Measurements from ENCODE around the gene ZNF350. TPM values are rescaled to one million over a fixed set of nuclear protein-coding genes. Genes with fewer than 3 reads are reported as not detected.
A peak's percentile ranks its signal among the peaks of the same experiment; 100 is the strongest.

Gene ZNF350
- total and polyA plus RNA-seq, 2 of the 13 experiments (the other 11 are each of a cell fraction or from before 2014, with no cell fraction given) = 3.7 to 6.9 TPM

GRCh38 chr19:52007806-52008557 lies 21.3 kb upstream of the ZNF350 start, which contains the start of gene ZNF615 (continued):
- TF ChIP-seq ZNF451 (CRISPR knock-in tag; IDR thresholded peaks at IDR 0.05) (peak; percentile 64; the same call in 1 of the 2 replicates), SRSF4 (IDR thresholded peaks at IDR 0.05; ENCODE audit: low read depth, low read length, poor library complexity, severe bottlenecking) (no peak), ZXDC (CRISPR knock-in tag; IDR thresholded peaks at IDR 0.05) (no peak), ZMYM3 (CRISPR knock-in tag; IDR thresholded peaks at IDR 0.05) (peak; percentile 51; the same call in 1 of the 2 replicates), NPAS2 (CRISPR knock-in tag; IDR thresholded peaks at IDR 0.05; ENCODE audit: borderline replicate concordance) (no peak), HOXD1 (CRISPR knock-in tag; IDR thresholded peaks at IDR 0.05) (no peak), E2F1 (CRISPR knock-in tag; IDR thresholded peaks at IDR 0.05) (peak; percentile 72), NR2F6 (IDR thresholded peaks at IDR 0.05) (no peak), NR2F6 (CRISPR knock-in tag; IDR thresholded peaks at IDR 0.05) (peak; percentile 10; the same call in 1 of the 2 replicates), CCAR2 (optimal IDR thresholded peaks at IDR 0.05; ENCODE audit: low read depth, low read length) (no peak), ZNF326 (CRISPR knock-in tag; IDR thresholded peaks at IDR 0.05; ENCODE audit: borderline replicate concordance) (no peak), ZBTB7B (CRISPR knock-in tag; IDR thresholded peaks at IDR 0.05) (peak; percentile 87), ZNF543 (CRISPR knock-in tag; IDR thresholded peaks at IDR 0.05) (no peak), TRAFD1 (CRISPR knock-in tag; IDR thresholded peaks at IDR 0.05; ENCODE audit: borderline replicate concordance) (no peak), TFAP4 (IDR thresholded peaks at IDR 0.05; ENCODE audit: borderline replicate concordance, low read depth) (no peak), ZNF510 (CRISPR knock-in tag; IDR thresholded peaks at IDR 0.05; ENCODE audit: low read depth) (no peak), SALL1 (CRISPR knock-in tag; IDR thresholded peaks at IDR 0.05) (peak; percentile 73), TFDP1 (CRISPR knock-in tag; IDR thresholded peaks at IDR 0.05; ENCODE audit: borderline replicate concordance) (peak; percentile 43; the same call in 1 of the 2 replicates), ZNF3 (CRISPR knock-in tag; IDR thresholded peaks at IDR 0.05) (no peak), ZFP37 (CRISPR knock-in tag; IDR thresholded peaks at IDR 0.05; ENCODE audit: borderline replicate concordance) (no peak), ARNT (IDR thresholded peaks at IDR 0.05) (no peak), HMG20A (CRISPR knock-in tag; IDR thresholded peaks at IDR 0.05; ENCODE audit: borderline replicate concordance) (no peak), ZNF446 (CRISPR knock-in tag; IDR thresholded peaks at IDR 0.05) (no peak)

All from HepG2 (cell line).